NCI-H446 treated with DMSO at 0.1 percent for 48 hours (cell line): ENCODE measurements around the gene SLC25A19.

Source experiments
- DNase-seq: peaks from one replicate; lab custom pipeline; 2025; lab: John Stamatoyannopoulos, UW

Gene SLC25A19

GRCh38 chr17:75289115-75289831 is at the start of gene SLC25A19:
TSS of gene SLC25A19 (minus strand) at chr17:75289433. CDS start at chr17:75286764, 2,669 bp downstream.
- peak; percentile 98 for DNase-seq

- DNase-seq: no peak
These were observed 49.1 kb upstream of the SLC25A19 start for GRCh38 chr17:75338335-75338734.

GRCh38 chr17:75335315-75335714 is 46.1 kb upstream of the SLC25A19 start:
- no peak for DNase-seq

- no peak for DNase-seq
These were observed 45.5 kb upstream of the SLC25A19 start for GRCh38 chr17:75334723-75335122.

GRCh38 chr17:75331671-75332070 is 42.4 kb upstream of the SLC25A19 start:
- DNase-seq: no peak

- no peak for DNase-seq
These were observed 38.5 kb upstream of the SLC25A19 start for GRCh38 chr17:75327757-75328156.

GRCh38 chr17:75326226-75326848 is 37.1 kb upstream of the SLC25A19 start:
- DNase-seq: no peak

GRCh38 chr17:75325827-75326225 is 36.6 kb upstream of the SLC25A19 start:
- DNase-seq: peak; percentile 43

- no peak for DNase-seq
These were observed 36.1 kb upstream of the SLC25A19 start for GRCh38 chr17:75325348-75325747.

- DNase-seq: no peak
These were observed 32.3 kb upstream of the SLC25A19 start for GRCh38 chr17:75321506-75321905.

GRCh38 chr17:75319904-75320691 is 30.9 kb upstream of the SLC25A19 start:
- no peak for DNase-seq

- DNase-seq: no peak
These were observed 29.5 kb upstream of the SLC25A19 start for GRCh38 chr17:75318615-75319222.

GRCh38 chr17:75318211-75318610 is 29.0 kb upstream of the SLC25A19 start:
- no peak for DNase-seq

GRCh38 chr17:75317671-75318070 is 28.4 kb upstream of the SLC25A19 start:
- no peak for DNase-seq

- DNase-seq: no peak
These were observed 27.0 kb upstream of the SLC25A19 start for GRCh38 chr17:75316253-75316652.

- DNase-seq: no peak
These were observed 26.5 kb upstream of the SLC25A19 start for GRCh38 chr17:75315541-75316243.

GRCh38 chr17:75313941-75314551 is 24.8 kb upstream of the SLC25A19 start:
- DNase-seq: no peak

GRCh38 chr17:75308732-75309629 is 19.7 kb upstream of the SLC25A19 start:
- DNase-seq: no peak

- no peak for DNase-seq
These were observed 18.9 kb upstream of the SLC25A19 start for GRCh38 chr17:75307957-75308731.
